MM.1S (cell line): ENCODE data around the gene THBS3.

Experiments used
- EZH2 ChIP-seq: fragments of 300-600 bp; sonication (generic); optimal IDR thresholded peaks from 2 replicates; pipeline ENCODE3; 2017; ENCODE audit warnings: low read depth, mild to moderate bottlenecking, antibody characterized with exemption, low read length, mixed read lengths
- EZH2phosphoT487 ChIP-seq: fragments of 300-600 bp; sonication (generic); IDR thresholded peaks from 2 replicates; pipeline ENCODE4 v1.6.1; 2018; ENCODE audit warnings: antibody characterized with exemption, low read length
- TF ChIP-seq, protein P1 (sequence below): fragments of 300-600 bp; sonication (generic); IDR thresholded peaks from 2 replicates; pipeline ENCODE4 v1.5.1; 2016; ENCODE audit warnings: antibody characterized with exemption, low read length, mixed read lengths

DNA sequence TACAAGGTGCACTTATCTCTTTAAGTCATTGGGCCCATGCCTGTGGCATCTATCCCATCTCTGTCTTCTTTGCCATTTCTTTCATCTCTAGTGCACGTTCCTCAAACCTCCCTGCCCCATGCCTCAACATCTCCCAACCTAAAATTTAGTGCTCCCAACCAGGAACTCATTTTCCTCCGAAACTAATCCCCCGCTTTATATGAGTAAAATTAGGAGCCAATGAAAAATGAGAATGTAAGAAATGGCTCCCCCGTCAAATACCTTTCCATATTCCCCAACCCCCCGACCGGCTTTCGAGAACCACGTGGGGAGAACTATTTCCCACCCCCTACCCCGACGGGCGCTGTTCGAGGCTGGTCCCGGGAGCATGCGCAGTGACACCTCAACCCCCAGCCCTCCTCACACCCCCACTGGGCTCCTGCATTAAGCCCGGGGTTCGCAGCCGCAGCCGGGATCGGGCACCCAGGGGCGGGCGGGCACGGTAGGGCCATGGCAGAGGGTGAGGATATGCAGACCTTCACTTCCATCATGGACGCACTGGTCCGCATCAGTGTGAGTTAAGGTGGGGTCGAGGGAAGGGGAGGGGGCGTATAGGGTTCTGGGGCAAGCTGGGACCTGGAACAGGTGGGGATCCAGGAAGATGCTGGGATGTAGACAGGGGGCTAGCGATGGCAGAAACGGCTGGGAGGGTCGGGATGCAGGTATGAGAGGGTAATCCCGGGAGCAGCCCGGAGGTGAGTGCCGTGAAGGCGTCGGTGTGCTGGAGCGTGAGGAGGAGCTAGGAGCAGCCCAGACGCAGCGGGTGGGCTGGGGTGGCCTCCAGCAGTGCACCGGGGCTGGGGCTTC lies 34.0 kb downstream of the THBS3 start, which contains the start of gene TRIM46:
- TF ChIP-seq, protein P1, sequence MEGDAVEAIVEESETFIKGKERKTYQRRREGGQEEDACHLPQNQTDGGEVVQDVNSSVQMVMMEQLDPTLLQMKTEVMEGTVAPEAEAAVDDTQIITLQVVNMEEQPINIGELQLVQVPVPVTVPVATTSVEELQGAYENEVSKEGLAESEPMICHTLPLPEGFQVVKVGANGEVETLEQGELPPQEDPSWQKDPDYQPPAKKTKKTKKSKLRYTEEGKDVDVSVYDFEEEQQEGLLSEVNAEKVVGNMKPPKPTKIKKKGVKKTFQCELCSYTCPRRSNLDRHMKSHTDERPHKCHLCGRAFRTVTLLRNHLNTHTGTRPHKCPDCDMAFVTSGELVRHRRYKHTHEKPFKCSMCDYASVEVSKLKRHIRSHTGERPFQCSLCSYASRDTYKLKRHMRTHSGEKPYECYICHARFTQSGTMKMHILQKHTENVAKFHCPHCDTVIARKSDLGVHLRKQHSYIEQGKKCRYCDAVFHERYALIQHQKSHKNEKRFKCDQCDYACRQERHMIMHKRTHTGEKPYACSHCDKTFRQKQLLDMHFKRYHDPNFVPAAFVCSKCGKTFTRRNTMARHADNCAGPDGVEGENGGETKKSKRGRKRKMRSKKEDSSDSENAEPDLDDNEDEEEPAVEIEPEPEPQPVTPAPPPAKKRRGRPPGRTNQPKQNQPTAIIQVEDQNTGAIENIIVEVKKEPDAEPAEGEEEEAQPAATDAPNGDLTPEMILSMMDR, result 0 out of 2 replicates have a peak, but pooled peaks have one; percentile 2
- TF ChIP-seq EZH2, result peak; percentile 96
- TF ChIP-seq EZH2phosphoT487, result no peak
